GM18511 (cell line): ENCODE measurements around the gene ADAMTS17.
A peak's percentile ranks its signal among the peaks of the same experiment; 100 is the strongest.

Source experiments
- ATAC-seq: cut with Tn5 transposase; IDR thresholded peaks from one replicate; pipeline ENCODE4 v1.9.1; 2021; ENCODE audit warnings: mild to moderate bottlenecking, moderate library complexity; ENCODE audit not compliant: unreplicated experiment

Gene ADAMTS17

GRCh38 chr15:100202309-100202960 is 139.3 kb downstream of the ADAMTS17 start:
- ATAC-seq, result no peak

GRCh38 chr15:100201376-100202280 is 140.1 kb downstream of the ADAMTS17 start:
- ATAC-seq, result peak; percentile 72

GRCh38 chr15:100200287-100200880 is 141.4 kb downstream of the ADAMTS17 start:
- ATAC-seq, result no peak

GRCh38 chr15:100199711-100200286 is 142.0 kb downstream of the ADAMTS17 start:
- ATAC-seq, result no peak

GRCh38 chr15:100198442-100198841 is 143.3 kb downstream of the ADAMTS17 start:
- ATAC-seq, result no peak

- ATAC-seq, result no peak
Observed at GRCh38 chr15:100196326-100197058, 145.3 kb downstream of the ADAMTS17 start.

- no peak for ATAC-seq
Observed at GRCh38 chr15:100194996-100195395, 146.8 kb downstream of the ADAMTS17 start.

GRCh38 chr15:100193277-100193860 is 148.4 kb downstream of the ADAMTS17 start:
- no peak for ATAC-seq

- ATAC-seq, result no peak
Observed at GRCh38 chr15:100192097-100193080, 149.4 kb downstream of the ADAMTS17 start.

- ATAC-seq, result peak; percentile 74
Observed at GRCh38 chr15:100191161-100191560, 150.6 kb downstream of the ADAMTS17 start.

GRCh38 chr15:100190675-100191074 is 151.1 kb downstream of the ADAMTS17 start:
- ATAC-seq, result no peak

- ATAC-seq, result no peak
Observed at GRCh38 chr15:100189849-100190248, 151.9 kb downstream of the ADAMTS17 start.

- no peak for ATAC-seq
Observed at GRCh38 chr15:100189319-100189718, 152.5 kb downstream of the ADAMTS17 start.

- no peak for ATAC-seq
Observed at GRCh38 chr15:100187677-100188076, 154.1 kb downstream of the ADAMTS17 start.

GRCh38 chr15:100186960-100187359 is 154.8 kb downstream of the ADAMTS17 start:
- no peak for ATAC-seq

- no peak for ATAC-seq
Observed at GRCh38 chr15:100186366-100186765, 155.4 kb downstream of the ADAMTS17 start.

- ATAC-seq, result no peak
Observed at GRCh38 chr15:100183921-100184495, 157.8 kb downstream of the ADAMTS17 start.

GRCh38 chr15:100180921-100181320 is 160.9 kb downstream of the ADAMTS17 start:
- no peak for ATAC-seq
